SK-N-SH treated with all-trans-retinoic acid at 6 μM for 48 hours (cell line): ENCODE results near the gene PIGBOS1.

Experiments used
- CSRNP3 ChIP-seq: fragments of 250-450 bp; sonication (Bioruptor Pico); IDR thresholded peaks from 2 replicates; pipeline ENCODE4 v1.5.1; 2021; ENCODE audit warnings: mild to moderate bottlenecking, moderate library complexity
- ESRRG ChIP-seq: fragments of 250-450 bp; sonication (Bioruptor Pico); IDR thresholded peaks from 2 replicates; pipeline ENCODE4 v1.6.1; 2021; ENCODE audit warnings: mild to moderate bottlenecking
- PATZ1 ChIP-seq: fragments of 250-450 bp; sonication (Bioruptor Pico); IDR thresholded peaks from 2 replicates; pipeline ENCODE4 v1.8.0; 2020; ENCODE audit warnings: mild to moderate bottlenecking, moderate library complexity, borderline replicate concordance
- SNAI2 ChIP-seq: fragments of 250-450 bp; sonication (Bioruptor Pico); IDR thresholded peaks from 2 replicates; pipeline ENCODE4 v1.5.0; 2020; ENCODE audit warnings: mild to moderate bottlenecking, moderate library complexity
- ZC3H10 ChIP-seq: fragments of 250-450 bp; sonication (Bioruptor Pico); IDR thresholded peaks from 2 replicates; pipeline ENCODE4 v1.5.1; 2021; ENCODE audit warnings: mild to moderate bottlenecking, moderate library complexity
- ZNF565 ChIP-seq: fragments of 450-650 bp; formaldehyde crosslinking; conservative IDR thresholded peaks from 2 replicates; pipeline ENCODE4 v1.5.0; 2020; ENCODE audit warnings: low read depth, mild to moderate bottlenecking, moderate library complexity
- ZNF8 ChIP-seq: fragments of 450-650 bp; formaldehyde crosslinking; IDR thresholded peaks from 2 replicates; pipeline ENCODE4 v1.5.0; 2020; ENCODE audit warnings: mild to moderate bottlenecking, moderate library complexity

- no peak for TF ChIP-seq ZNF565 (CRISPR knock-in tag)
- no peak for TF ChIP-seq ESRRG
- TF ChIP-seq ZC3H10 (CRISPR knock-in tag) = no peak
- no peak for TF ChIP-seq PATZ1 (CRISPR knock-in tag)
- no peak for TF ChIP-seq SNAI2 (CRISPR knock-in tag)
- no peak for TF ChIP-seq CSRNP3 (CRISPR knock-in tag)
- no peak for TF ChIP-seq ZNF8 (CRISPR knock-in tag)
These were observed 48.6 kb downstream of the PIGBOS1 start for GRCh38 chr15:55270291-55270690.
